Ecto neural progenitor cell (in vitro differentiated cells): Measurements from ENCODE around the gene NOL9.
A peak's percentile ranks its signal among the peaks of the same experiment; 100 is the strongest.

ENCODE experiments used
- DNase-seq: peaks from one replicate; pipeline ENCODE4 v3.0.0-alpha.2; 2018; ENCODE audit warnings: low spot score

Gene NOL9

DNA sequence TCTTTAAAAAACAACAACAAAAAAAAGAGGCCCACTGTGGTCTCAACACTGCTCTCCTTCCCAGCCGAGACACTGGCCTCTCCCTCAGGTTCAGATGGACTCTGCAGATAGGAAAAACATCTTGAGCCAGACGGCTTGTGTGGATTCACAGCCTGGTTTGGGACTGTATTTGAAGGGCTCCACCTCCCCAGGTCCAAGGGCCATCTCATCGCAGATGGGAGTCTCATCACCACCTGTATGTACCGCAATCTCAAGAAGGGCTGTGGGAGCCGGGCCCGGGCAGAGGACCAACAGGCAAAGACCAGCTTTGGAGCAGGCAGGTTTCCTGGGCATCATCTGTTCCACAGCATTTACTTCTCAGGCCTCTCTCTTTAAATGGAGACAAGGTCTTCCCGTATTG lies 35.7 kb upstream of the NOL9 start:
- DNase-seq: no peak

DNA sequence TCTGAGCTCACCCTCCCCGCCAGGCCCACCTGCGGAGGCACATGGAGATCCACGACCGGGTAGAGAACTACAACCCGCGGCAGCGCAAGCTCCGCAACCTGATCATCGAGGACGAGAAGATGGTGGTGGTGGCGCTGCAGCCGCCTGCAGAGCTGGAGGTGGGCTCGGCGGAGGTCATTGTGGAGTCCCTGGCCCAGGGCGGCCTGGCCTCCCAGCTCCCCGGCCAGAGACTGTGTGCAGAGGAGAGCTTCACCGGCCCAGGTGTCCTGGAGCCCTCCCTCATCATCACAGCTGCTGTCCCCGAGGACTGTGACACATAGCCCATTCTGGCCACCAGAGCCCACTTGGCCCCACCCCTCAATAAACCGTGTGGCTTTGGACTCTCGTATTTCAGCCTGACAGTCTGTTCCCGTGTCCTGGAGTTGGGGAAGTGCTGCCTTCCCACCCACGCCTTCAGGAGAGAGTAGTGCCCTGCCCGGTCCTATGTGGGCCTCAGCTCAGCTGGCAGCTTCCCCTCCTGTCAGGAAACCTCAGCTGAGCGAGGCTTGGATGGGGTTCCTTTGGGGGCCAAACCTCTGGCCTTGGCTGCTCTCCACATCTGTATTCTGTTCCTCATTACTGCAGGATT lies 34.7 kb upstream of the NOL9 start:
- no peak for DNase-seq

DNA sequence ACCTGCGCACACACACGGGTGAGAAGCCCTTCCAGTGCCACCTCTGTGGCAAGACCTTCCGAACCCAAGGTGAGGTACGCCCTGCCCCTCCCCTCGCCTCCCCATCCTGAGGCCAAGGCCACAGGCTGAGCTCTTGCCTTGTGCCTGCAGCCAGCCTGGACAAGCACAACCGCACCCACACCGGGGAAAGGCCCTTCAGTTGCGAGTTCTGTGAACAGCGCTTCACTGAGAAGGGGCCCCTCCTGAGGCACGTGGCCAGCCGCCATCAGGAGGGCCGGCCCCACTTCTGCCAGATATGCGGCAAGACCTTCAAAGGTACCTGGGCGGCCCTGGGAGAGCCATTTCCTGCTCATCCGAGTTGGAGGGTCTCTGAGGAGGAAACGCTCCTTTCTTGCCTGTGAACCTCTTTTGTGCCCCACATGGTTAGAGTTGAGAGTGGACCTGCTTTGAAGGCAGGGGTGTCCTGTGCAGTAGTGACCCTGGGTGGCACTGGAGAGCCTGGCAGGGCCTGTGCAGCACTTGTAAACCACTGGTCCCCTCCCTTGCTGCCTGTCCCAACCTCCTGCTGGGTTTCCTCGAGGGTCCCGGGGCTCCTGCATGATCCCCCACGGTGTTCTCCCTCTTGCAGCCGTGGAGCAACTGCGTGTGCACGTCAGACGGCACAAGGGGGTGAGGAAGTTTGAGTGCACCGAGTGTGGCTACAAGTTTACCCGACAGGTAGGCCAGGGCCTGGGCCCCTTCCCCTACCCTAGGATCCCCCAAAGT lies 34.0 kb upstream of the NOL9 start:
- DNase-seq: no peak

DNA sequence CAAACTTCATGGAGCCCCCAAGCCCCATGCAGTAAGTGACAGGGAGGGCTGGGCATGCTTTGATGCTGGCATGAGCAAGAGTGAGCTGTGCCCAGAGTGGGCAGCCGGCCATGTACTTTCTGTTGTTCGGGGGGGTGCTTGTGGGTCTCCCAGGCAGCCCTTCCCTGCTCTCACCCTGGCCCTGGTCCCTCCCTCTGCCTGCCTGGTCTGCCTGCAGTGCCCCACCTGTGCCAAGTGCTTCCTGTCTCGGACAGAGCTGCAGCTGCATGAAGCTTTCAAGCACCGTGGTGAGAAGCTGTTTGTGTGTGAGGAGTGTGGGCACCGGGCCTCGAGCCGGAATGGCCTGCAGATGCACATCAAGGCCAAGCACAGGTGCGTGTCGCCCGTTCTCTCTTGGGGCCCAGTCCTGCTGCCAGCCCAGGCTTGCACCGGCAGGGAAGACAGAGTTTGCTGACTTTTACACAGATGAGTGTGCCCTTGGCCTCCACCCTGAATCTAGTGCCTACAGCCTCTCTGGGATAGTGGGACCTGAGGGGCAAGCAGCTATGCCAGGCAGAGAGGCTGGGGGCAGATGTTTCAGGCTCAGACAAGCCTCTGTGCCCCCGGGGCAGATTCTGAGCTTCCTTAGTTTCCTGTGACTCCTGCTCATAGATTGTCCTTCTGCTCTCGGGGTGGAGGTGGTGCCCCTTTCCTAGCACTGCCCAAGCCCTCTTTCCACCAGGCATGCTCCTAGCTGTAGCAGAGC lies 33.1 kb upstream of the NOL9 start:
- no peak for DNase-seq

DNA sequence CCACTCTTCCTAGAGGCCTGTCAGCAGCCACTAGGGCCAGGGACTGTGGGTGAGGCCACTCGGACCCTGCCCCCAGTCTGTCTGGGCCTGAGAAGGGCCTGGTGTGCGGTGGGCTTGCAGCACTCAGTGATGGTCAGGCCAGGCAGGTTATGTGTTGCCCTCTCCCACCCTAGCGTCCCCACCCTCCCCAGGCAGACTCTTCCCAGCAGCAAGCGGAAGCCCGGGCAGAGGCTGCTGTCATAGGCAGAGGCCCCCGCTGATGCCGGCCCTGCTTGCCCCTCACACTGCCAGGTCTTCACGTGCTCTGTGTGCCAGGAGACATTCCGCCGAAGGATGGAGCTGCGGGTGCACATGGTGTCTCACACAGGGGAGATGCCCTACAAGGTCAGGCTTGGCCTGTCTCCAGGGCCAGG lies 32.1 kb upstream of the NOL9 start:
- DNase-seq: no peak

DNA sequence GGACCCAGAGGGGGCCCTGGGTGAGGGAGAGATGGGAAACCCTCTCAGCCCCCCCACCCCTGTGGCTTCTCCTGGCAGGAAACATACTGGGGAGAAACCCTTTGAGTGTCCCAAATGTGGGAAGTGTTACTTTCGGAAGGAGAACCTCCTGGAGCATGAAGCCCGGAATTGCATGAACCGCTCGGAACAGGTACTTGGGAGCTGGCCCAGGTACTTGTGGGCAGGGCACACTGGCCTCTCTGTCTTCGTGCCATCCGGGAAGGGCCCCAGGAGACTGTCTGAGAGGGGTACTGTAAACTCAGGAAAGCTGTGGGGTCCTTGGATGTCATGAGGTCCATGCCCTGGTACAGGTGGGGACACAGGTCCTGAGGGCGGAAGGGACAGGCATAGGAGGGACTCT lies 31.5 kb upstream of the NOL9 start:
- DNase-seq: no peak

DNA sequence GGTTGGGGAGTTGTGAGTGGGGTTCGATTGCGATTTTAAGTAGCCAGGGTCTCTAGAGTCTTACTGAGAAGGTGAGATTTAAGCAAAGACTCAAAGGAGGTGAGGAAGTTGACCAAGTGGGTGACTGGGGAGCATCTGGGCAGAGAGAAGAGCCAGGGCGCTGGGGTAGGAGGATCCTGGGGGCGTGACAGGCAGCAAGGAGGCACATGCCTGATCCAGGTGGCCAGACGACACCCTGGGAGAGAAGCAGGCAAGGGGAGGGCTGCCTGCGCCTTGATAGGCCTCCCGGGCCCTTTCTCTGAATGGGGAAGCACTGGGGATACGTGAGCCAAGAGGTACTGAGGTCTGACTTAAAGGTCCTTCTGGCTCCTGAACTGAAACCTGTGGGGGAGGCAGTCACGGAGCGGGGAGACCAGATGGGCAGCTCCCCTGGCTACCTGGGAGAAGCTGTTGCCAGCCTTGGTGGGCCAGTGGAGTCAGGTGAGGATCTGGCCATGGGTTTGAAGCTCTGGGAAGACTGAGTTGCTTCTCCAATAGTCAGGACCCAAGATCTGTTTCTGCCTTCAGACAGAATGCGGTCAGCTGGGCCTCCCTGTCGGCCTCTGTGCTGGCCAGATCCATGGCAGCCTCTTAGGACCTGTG lies 30.9 kb upstream of the NOL9 start:
- no peak for DNase-seq

DNA sequence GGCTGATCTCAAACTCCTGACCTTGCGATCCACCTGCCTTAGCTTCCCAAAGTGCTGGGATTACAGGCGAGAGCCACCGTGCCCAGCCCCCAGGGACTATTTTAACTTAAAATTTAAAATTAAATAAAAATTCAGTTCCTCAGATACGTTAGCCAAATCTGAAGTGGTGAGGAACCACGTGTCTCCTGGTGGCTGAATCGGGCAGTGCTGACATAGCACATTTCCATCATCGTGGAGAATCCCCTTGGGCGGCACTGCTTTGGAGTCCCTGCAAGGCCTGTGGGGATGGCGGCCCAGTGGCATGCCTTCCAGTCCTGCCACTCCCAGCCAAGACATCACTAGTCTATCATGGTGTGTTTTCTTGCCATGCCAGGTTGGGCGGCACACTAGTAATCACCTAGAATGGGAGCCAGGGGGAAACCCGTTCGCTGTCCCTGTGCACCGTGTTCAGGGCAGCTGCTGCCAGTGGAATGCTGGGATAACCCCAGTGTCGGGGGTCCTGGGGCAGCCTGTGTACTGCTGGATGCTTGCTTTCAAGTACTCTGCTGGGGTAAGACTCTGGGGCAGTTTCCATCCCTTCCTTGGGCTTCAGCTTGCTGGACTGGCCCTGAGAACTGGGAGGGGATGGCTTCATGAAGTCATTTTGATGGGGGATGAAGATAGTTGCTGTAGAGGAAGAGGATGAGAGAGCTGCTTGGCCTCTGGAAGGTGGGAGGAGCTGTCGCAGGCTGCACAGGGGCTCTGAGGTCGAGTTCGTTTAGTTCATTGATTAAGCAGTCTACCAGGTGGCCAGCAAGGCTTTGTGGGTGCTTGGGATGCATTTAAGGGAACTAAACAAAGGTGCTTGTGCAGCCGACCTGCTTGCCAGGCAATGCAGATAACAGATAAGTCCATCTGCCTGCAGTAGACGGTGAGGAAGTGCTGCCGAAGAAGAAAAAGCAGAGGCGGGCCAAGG lies 30.1 kb upstream of the NOL9 start:
- DNase-seq: no peak

DNA sequence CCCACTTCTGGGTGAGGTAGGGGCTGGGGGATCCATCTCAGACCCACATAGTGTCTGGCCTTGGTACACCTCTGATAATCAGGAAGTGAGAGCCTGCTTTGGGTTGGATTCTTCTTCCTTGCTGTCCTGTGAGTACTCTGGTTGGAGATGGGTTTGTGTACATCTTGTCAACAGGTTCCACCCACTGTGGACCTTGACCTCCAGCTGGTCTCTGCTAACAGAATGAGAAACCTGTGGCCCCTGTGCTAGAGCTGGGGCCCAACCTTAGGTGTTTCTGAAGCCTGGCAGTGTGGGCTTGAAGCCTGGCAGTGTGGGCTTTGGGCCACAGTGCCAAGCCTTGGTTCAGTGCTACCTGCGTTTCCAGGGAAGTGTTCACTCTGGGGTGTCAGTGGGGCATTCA lies 28.1 kb upstream of the NOL9 start:
- DNase-seq: no peak

DNA sequence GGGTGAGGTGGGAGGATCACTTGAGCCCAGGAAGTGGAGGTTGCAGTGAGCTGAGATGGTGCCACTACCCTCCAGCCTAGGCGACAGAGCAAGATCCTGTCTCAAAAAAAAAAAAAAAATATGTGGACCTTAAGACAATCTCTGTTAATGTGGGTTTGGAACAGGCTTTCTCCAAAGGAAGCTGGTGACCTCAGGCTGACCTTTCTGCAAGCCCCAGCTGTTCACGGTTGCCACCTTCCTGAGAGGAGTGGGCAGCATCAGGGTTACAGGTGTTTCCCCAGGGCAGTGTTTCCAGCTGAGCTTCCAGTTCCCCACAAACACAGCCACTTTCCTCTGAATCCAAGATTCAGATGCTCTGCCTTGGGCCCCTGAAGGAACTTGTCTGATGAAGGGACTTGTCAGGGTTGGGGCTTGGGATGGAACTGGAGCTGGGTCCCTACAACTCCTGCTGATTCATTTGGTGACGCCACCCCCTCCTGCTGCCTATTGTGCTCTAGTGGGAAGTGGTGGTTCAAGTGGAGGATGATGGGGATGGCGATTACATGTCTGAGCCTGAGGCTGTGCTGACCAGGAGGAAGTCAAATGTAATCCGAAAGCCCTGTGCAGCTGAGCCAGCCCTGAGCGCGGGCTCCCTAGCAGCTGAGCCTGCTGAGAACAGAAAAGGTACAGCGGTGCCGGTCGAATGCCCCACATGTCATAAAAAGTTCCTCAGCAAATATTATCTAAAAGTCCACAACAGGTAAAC lies 27.4 kb upstream of the NOL9 start:
- no peak for DNase-seq

DNA sequence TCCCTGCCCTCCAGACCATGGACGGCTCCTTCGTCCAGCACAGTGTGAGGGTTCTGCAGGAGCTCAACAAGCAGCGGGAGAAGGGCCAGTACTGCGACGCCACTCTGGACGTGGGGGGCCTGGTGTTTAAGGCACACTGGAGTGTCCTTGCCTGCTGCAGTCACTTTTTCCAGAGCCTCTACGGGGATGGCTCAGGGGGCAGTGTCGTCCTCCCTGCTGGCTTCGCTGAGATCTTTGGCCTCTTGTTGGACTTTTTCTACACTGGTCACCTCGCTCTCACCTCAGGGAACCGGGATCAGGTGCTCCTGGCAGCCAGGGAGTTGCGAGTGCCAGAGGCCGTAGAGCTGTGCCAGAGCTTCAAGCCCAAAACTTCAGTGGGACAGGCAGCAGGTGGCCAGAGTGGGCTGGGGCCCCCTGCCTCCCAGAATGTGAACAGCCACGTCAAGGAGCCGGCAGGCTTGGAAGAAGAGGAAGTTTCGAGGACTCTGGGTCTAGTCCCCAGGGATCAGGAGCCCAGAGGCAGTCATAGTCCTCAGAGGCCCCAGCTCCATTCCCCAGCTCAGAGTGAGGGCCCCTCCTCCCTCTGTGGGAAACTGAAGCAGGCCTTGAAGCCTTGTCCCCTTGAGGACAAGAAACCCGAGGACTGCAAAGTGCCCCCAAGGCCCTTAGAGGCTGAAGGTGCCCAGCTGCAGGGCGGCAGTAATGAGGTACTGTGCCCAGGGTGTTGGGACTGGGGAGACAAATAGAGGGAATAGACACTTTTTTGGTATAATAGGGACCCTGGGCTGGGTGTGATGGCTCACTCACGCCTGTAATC lies 26.5 kb upstream of the NOL9 start:
- no peak for DNase-seq

DNA sequence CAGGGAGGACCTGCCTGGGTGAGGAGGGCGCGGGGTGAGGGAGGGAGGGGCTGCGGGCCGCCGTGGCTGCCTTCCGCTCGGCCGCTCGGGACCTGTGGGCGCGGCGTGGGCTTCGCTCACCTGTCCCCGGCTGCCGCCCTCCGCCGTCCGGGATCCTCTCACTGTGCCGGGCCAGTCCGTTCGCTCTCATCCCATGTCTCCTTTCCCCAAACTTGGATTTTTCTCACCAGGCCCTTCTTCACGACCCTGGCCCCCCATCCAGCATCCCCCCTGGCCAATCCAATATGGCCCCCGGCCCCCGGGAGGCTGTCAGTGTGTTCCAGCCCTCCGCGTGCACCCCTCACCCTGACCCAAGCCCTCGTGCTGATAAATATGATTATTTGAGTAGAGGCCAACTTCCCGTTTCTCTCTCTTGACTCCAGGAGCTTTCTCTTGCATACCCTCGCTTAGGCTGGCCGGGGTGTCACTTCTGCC lies 25.8 kb upstream of the NOL9 start:
- DNase-seq: no peak

DNA sequence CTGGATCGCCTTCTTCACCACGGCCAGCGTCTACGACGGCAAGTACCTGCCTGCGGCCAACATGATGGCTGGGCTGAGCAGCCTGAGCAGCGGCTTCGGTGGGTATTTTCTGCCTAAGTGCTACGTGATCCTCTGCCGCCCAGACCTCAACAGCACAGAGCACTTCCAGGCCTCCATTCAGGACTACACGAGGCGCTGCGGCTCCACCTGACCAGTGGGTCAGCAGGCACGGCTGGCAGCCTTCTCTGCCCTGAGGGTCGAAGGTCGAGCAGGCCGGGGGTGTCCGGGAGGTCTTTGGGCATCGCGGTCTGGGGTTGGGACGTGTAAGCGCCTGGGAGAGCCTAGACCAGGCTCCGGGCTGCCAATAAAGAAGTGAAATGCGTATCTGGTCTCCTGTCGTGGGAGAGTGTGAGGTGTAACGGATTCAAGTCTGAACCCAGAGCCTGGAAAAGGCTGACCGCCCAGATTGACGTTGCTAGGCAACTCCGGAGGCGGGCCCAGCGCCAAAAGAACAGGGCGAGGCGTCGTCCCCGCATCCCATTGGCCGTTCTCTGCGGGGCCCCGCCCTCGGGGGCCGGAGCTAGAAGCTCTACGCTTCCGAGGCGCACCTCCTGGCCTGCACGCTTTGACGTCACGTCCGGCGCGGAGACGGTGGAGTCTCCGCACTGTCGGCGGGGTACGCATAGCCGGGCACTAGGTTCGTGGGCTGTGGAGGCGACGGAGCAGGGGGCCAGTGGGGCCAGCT lies 25.2 kb upstream of the NOL9 start, which contains the start of gene ZBTB48:
TSS of gene ZBTB48 (plus strand) at position 621 of the 745 bp plus-strand sequence. CDS start 616 bp downstream, outside the sequence.
- peak; percentile 99 for DNase-seq

DNA sequence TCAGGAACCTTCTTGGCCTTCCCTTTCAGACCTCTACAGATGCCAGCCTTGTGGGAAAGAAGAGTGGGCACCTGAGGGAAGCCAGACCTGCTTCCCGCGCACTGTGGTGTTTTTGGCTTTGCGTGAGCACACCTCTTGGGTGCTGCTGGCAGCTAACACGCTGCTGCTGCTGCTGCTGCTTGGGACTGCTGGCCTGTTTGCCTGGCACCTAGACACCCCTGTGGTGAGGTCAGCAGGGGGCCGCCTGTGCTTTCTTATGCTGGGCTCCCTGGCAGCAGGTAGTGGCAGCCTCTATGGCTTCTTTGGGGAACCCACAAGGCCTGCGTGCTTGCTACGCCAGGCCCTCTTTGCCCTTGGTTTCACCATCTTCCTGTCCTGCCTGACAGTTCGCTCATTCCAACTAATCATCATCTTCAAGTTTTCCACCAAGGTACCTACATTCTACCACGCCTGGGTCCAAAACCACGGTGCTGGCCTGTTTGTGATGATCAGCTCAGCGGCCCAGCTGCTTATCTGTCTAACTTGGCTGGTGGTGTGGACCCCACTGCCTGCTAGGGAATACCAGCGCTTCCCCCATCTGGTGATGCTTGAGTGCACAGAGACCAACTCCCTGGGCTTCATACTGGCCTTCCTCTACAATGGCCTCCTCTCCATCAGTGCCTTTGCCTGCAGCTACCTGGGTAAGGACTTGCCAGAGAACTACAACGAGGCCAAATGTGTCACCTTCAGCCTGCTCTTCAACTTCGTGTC lies 24.5 kb upstream of the NOL9 start:
- DNase-seq: no peak

DNA sequence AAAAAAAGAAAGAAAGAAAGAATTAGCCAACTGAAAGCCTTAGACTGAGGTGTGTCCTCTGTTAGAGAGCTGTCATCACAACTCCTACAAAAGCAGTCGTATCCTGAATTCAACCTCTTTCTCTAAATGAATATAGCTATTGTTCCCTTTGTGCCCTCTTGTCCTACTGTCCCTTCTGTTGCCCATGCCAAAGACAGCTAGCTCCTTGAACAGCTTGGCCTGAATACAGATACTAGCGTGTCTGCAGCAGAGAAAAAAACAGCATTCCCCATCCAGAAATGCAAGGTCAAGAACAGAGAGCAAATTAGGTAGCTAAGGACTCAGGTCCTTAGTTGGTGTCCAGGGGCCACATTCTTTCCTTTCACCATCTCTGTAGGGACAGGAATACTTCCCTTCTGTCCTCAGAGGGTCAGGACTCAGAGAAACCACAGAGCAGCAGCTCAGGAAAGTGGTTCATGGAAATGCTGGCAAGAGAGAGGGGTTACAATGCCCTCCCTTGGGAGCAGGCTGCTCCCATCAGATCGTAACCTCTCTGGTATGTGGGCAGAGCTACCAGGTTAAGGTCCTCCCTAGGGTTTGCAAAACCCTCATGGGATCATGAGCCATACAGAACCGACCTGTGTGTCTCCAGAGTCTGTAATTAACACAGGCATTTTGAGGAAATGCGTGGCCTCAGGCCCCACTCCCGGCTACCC lies 23.7 kb upstream of the NOL9 start:
- DNase-seq: no peak

DNA sequence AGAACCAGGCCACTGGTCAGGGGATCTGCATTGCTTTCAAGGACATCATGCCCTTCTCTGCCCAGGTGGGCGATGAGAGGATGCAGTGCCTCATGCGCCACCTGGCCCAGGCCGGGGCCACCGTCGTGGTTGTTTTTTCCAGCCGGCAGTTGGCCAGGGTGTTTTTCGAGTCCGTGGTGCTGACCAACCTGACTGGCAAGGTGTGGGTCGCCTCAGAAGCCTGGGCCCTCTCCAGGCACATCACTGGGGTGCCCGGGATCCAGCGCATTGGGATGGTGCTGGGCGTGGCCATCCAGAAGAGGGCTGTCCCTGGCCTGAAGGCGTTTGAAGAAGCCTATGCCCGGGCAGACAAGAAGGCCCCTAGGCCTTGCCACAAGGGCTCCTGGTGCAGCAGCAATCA lies 20.5 kb upstream of the NOL9 start:
- no peak for DNase-seq

DNA sequence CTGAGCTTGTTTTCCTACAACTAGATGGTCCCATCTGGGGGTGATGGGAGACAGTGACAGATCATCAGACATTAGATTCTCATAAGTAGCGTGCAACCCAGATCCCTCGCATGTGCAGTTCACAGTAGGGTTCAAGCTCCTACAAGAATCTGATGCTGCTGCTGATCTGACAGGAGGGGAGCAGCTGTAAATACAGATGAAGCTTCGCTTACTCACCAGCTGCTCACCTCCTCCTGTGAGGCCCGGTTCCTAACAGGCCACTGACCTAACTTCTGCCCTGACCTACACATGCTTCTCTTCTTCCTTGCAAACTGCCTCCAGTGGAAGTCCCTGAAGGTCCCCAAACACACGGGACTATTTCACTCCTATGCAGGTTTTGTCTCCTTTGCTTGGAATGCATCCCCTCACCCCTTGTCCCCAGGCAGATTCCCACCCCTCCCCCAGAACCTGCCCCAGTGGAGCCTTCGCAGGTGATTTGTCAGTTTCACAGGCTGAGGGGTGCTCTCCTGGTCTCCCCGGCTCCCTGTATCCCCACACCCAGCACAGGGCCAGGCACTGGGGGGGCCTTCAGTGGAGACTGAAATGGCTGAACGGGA lies 19.8 kb upstream of the NOL9 start:
- DNase-seq: no peak
